ENCODE measurements around the gene TTC17.

DNA sequence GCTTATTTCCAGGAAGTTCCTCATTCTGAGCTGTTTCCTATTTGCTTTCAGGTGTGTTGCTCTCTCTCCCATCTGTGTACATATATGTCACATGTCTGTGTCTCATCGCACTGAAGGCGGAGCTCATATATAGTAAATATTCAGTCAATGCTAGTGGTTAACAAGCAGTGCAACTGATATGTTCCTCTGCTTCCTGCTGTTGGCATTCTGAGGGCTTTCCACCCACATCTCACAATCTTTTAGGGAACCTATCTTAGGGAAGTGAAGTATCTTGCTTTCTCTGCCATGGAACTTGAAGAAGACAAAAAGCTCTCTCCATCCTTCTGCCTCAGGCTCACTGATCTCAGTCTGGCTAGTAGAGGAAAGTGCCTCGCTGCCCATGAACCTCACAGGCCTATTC is 139.8 kb downstream of the TTC17 start:
- TF ChIP-seq GATA2 (IDR thresholded peaks at IDR 0.05; ENCODE audit: low read depth, low read length) (no peak), GATA3 (IDR thresholded peaks at IDR 0.05; ENCODE audit: low read depth, low read length) (no peak)

Data from SH-SY5Y (cell line).